Osteoblast (primary cell): ENCODE data around the gene GALNT2. TPM values are rescaled to one million over a fixed set of nuclear protein-coding genes. Genes with fewer than 3 reads are reported as not detected.

Experiments
- DNase-seq: peaks from one replicate; pipeline ENCODE4 v3.0.0; 2011; ENCODE audit warnings: low spot score, mixed read lengths; ENCODE audit not compliant: insufficient read length; ENCODE audit errors: missing footprints
- H2AFZ ChIP-seq: 2 replicates; pipeline ENCODE4 v1.6.0; 2011; ENCODE audit warnings: mild to moderate bottlenecking, low read length
- H3K27ac ChIP-seq: 2 replicates; pipeline ENCODE4 v1.5.1; 2011; ENCODE audit warnings: mild to moderate bottlenecking, low read depth, low read length, moderate library complexity
- H3K27me3 ChIP-seq: 2 replicates; pipeline ENCODE4 v1.6.0; 2012; ENCODE audit warnings: mild to moderate bottlenecking, control low read depth, inconsistent platforms, low read length, moderate library complexity; ENCODE audit not compliant: insufficient read depth
- H3K36me3 ChIP-seq: 2 replicates; pipeline ENCODE4 v1.5.1; 2011; ENCODE audit warnings: mild to moderate bottlenecking, low read length, control low read depth, moderate library complexity; ENCODE audit not compliant: insufficient read depth
- H3K4me1 ChIP-seq: 2 replicates; pipeline ENCODE4 v1.5.1; 2011; ENCODE audit warnings: mild to moderate bottlenecking, low read length, control low read depth, moderate library complexity; ENCODE audit not compliant: insufficient read depth
- H3K4me2 ChIP-seq: 2 replicates; pipeline ENCODE4 v1.6.0; 2011; ENCODE audit warnings: mild to moderate bottlenecking, low read length; ENCODE audit not compliant: insufficient read depth
- H3K4me3 ChIP-seq: fragments of 200-600 bp; sonication (generic); 3 replicates; pipeline ENCODE4 v1.5.1; 2012; ENCODE audit warnings: mild to moderate bottlenecking, low read length, inconsistent platforms; ENCODE audit not compliant: insufficient read depth
- H3K79me2 ChIP-seq: 2 replicates; pipeline ENCODE4 v1.6.0; 2012; ENCODE audit warnings: mild to moderate bottlenecking, low read length, control low read depth, inconsistent platforms; ENCODE audit not compliant: insufficient read depth
- H3K9me3 ChIP-seq: 2 replicates; pipeline ENCODE4 v1.5.1; 2011; ENCODE audit warnings: low read depth, low read length, control low read depth
- H4K20me1 ChIP-seq: 2 replicates; pipeline ENCODE4 v1.6.0; 2012; ENCODE audit warnings: mild to moderate bottlenecking, low read length, control low read depth; ENCODE audit not compliant: insufficient read depth
- CTCF ChIP-seq: IDR thresholded peaks from 2 replicates; pipeline ENCODE4 v1.5.1; 2011; ENCODE audit warnings: mild to moderate bottlenecking, low read depth, low read length, moderate library complexity; ENCODE audit errors: extremely low read depth
- total RNA-seq: library from RNA; depleted of rRNA; stranded (reverse); fragments of >200 nt; gene quantifications from 2 replicates; pipeline ENCODE4 v1.2.3, GENCODE V29; 2012

Gene GALNT2
- total RNA-seq, 1 donor = 83.2 TPM

GRCh38 chr1:230276401-230276800 lies 209.4 kb downstream of the GALNT2 start:
- H3K4me3 ChIP-seq = no peak overlapping the region
- H3K36me3 ChIP-seq = peaks cover 55% of the 10 kb centered on the region
- H3K4me1 ChIP-seq = no peaks in the 10 kb centered on the region
- no peak overlapping the region for H2AFZ ChIP-seq
- no peaks in the 10 kb centered on the region for H3K79me2 ChIP-seq
- DNase-seq = no peak
- no peaks in the 10 kb centered on the region for H3K27me3 ChIP-seq
- no peaks in the 10 kb centered on the region for H4K20me1 ChIP-seq
- no peak overlapping the region for H3K27ac ChIP-seq
- no peak overlapping the region for H3K4me2 ChIP-seq
- TF ChIP-seq CTCF = no peak
- no peaks in the 10 kb centered on the region for H3K9me3 ChIP-seq

- Histone ChIP-seq H3K27me3 (no peaks in the 10 kb centered on the region), H3K79me2 (no peaks in the 10 kb centered on the region), H3K4me1 (no peaks in the 10 kb centered on the region), H2AFZ (no peak overlapping the region), H3K9me3 (no peaks in the 10 kb centered on the region), H3K4me2 (no peak overlapping the region), H3K27ac (no peak overlapping the region), H3K36me3 (peaks cover 56% of the 10 kb centered on the region), H4K20me1 (no peaks in the 10 kb centered on the region), H3K4me3 (no peak overlapping the region)
- no peak for TF ChIP-seq CTCF
- no peak for DNase-seq
These were observed 210.4 kb downstream of the GALNT2 start for GRCh38 chr1:230277201-230278025.

- TF ChIP-seq CTCF = no peak
- H3K4me2 ChIP-seq = no peak overlapping the region
- no peaks in the 10 kb centered on the region for H4K20me1 ChIP-seq
- no peaks in the 10 kb centered on the region for H3K4me1 ChIP-seq
- H3K27ac ChIP-seq = no peak overlapping the region
- H3K79me2 ChIP-seq = no peaks in the 10 kb centered on the region
- H3K4me3 ChIP-seq = no peak overlapping the region
- H3K27me3 ChIP-seq = no peaks in the 10 kb centered on the region
- H2AFZ ChIP-seq = no peak overlapping the region
- no peaks in the 10 kb centered on the region for H3K9me3 ChIP-seq
- no peak for DNase-seq
- H3K36me3 ChIP-seq = peaks cover 56% of the 10 kb centered on the region
These were observed 211.3 kb downstream of the GALNT2 start for GRCh38 chr1:230278376-230278775.

- no peak overlapping the region for H2AFZ ChIP-seq
- no peak overlapping the region for H3K4me3 ChIP-seq
- H3K27ac ChIP-seq = no peak overlapping the region
- no peaks in the 10 kb centered on the region for H3K79me2 ChIP-seq
- peaks cover 56% of the 10 kb centered on the region for H3K36me3 ChIP-seq
- no peak overlapping the region for H3K4me2 ChIP-seq
- no peaks in the 10 kb centered on the region for H3K9me3 ChIP-seq
- no peaks in the 10 kb centered on the region for H3K27me3 ChIP-seq
- no peaks in the 10 kb centered on the region for H4K20me1 ChIP-seq
- no peaks in the 10 kb centered on the region for H3K4me1 ChIP-seq
- no peak for DNase-seq
- TF ChIP-seq CTCF = no peak
These were observed 212.0 kb downstream of the GALNT2 start for GRCh38 chr1:230278871-230279582.
